ENCODE data around the gene RXFP2.

- no peak for TF ChIP-seq POLR2A (IDR thresholded peaks at IDR 0.05)
- TF ChIP-seq, protein P1, sequence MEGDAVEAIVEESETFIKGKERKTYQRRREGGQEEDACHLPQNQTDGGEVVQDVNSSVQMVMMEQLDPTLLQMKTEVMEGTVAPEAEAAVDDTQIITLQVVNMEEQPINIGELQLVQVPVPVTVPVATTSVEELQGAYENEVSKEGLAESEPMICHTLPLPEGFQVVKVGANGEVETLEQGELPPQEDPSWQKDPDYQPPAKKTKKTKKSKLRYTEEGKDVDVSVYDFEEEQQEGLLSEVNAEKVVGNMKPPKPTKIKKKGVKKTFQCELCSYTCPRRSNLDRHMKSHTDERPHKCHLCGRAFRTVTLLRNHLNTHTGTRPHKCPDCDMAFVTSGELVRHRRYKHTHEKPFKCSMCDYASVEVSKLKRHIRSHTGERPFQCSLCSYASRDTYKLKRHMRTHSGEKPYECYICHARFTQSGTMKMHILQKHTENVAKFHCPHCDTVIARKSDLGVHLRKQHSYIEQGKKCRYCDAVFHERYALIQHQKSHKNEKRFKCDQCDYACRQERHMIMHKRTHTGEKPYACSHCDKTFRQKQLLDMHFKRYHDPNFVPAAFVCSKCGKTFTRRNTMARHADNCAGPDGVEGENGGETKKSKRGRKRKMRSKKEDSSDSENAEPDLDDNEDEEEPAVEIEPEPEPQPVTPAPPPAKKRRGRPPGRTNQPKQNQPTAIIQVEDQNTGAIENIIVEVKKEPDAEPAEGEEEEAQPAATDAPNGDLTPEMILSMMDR (IDR thresholded peaks at IDR 0.05 in 8 of 11, conservative IDR thresholded peaks at IDR 0.05 in 3 of 11), result no peak
- TF ChIP-seq POLR2AphosphoS5 (IDR thresholded peaks at IDR 0.05), result no peak
Measured at GRCh38 chr13:31731921-31732320, 7.4 kb upstream of the RXFP2 start.

All from spleen (tissue), 7 donors.